ENCODE results near the gene RGMB.

The RGMB gene

GRCh38 chr5:98769210-98769958 is 4.1 kb upstream of the RGMB start:
- TF ChIP-seq CTCF (IDR thresholded peaks at IDR 0.05; ENCODE audit: control insufficient read depth, extremely low read depth, insufficient read depth) = peak; percentile 71
- DNase-seq (ENCODE audit: low read depth) = no peak
- H3K4me3 ChIP-seq (ENCODE audit: low read depth, low read length) = peak overlapping the region; percentile 61

GRCh38 chr5:98769959-98770208 is 3.6 kb upstream of the RGMB start:
- no peak for TF ChIP-seq CTCF (IDR thresholded peaks at IDR 0.05; ENCODE audit: control insufficient read depth, extremely low read depth, insufficient read depth)
- DNase-seq (ENCODE audit: low read depth) = no peak
- peak overlapping the region; percentile 61 for H3K4me3 ChIP-seq (ENCODE audit: low read depth, low read length)

- peak overlapping the region; percentile 61 for H3K4me3 ChIP-seq (ENCODE audit: low read depth, low read length)
- DNase-seq (ENCODE audit: low read depth) = no peak
Measured at GRCh38 chr5:98770209-98770910, 3.1 kb upstream of the RGMB start.

GRCh38 chr5:98770911-98771322 is 2.5 kb upstream of the RGMB start:
- DNase-seq (ENCODE audit: low read depth) = no peak
- peak overlapping the region; percentile 61 for H3K4me3 ChIP-seq (ENCODE audit: low read depth, low read length)
- no peak for TF ChIP-seq CTCF (IDR thresholded peaks at IDR 0.05; ENCODE audit: control insufficient read depth, extremely low read depth, insufficient read depth)

More at GRCh38 chr5:98770209-98770910, 3.1 kb upstream of the RGMB start:
- no peak for TF ChIP-seq CTCF (IDR thresholded peaks at IDR 0.05; ENCODE audit: control insufficient read depth, extremely low read depth, insufficient read depth)

- peak; percentile 79 for DNase-seq (ENCODE audit: low read depth)
- peak overlapping the region; percentile 61 for H3K4me3 ChIP-seq (ENCODE audit: low read depth, low read length)
Measured at GRCh38 chr5:98771382-98772109, 1.9 kb upstream of the RGMB start.

More at GRCh38 chr5:98771382-98772109, 1.9 kb upstream of the RGMB start:
- TF ChIP-seq CTCF (IDR thresholded peaks at IDR 0.05; ENCODE audit: control insufficient read depth, extremely low read depth, insufficient read depth) = peak; percentile 78
